Stimulated activated CD8-positive, alpha-beta memory T cell treated with anti-CD3 and anti-CD28 coated beads, Interleukin-7, amount 100 ng/mL, for 4 hours (primary cell): ENCODE measurements around the gene KCNK3.

Experiments used
- DNase-seq, 2 donors: peaks; one replicate each; pipeline ENCODE4 v3.0.0-alpha.2; 2020; ENCODE audit warnings: low read depth in 2 of 2

Gene KCNK3

DNA sequence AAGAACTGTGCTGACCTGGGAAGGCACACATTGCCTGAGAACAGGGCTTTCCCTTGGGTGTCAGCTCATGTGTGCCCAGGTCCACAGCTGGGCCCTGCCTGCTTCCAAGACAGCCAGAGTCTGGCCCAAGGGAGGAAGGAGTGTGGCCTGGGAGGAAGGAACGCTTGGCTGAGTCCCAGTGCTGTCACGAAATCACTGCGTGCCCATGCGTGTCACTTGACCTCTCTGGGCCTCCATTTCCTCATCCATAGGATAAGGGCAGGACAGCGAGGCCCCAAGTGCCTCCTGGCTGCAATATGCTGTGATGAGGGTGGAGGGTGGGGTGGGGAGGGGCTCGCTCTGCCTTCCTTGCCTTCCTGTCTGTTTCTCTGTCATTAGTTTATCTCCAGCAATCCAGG is 642 bp upstream of the KCNK3 start:
- no peak for DNase-seq

DNA sequence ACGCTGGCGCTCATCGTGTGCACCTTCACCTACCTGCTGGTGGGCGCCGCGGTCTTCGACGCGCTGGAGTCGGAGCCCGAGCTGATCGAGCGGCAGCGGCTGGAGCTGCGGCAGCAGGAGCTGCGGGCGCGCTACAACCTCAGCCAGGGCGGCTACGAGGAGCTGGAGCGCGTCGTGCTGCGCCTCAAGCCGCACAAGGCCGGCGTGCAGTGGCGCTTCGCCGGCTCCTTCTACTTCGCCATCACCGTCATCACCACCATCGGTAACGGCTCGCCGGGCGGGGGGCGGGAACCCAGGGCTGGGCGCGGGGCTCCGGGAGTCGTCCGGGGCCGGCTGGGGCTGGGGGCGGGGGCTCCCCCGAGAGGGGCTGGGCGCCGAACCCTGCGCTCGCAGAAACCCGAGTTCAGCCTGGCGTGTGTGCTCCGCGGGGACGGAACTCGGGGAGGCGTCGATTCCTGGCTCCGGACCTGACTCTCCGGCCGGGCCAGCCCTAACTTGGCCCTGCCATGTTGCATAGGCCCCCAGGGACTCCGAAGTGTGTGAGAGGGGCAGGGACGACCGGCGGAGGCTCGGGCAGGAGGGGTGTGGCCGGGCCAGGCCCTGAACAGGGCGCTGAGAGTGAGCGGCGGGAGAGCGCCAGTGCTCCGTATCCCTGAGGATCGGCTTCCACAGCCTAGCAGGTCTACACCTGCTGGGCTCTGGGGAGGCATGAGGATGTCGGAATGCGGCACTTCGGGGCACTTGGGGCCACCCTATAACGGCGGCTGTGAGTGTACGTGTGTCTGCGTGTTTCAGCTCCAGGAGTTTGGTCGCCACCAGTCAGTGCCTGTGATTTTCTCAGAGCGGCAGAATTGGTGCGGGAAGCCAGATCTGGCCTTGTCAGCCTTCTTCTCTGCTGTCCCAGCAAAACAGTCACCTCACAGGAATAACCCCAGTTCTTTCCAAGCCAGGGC is 651 bp downstream of the KCNK3 start:
- no peak for DNase-seq

DNA sequence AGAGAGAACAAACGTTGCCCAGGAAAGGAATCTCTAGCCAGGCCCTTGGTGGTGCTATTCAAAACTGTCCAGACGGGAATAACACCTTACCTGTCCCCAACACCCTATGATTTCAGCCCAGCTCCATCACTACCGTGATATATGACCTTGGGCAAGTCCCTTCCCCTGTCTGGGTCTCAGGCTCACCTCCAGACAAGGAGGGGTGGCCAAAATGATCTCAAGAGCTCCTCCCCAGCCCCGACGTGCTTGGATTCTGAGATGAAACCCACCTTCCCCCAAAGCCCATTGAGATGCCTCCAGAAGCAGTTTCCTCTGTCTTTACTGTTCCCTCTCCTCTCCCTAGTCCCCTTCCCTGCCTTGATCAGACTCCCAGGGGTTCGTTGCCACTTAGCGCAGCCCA is 1.5 kb downstream of the KCNK3 start:
- DNase-seq = no peak

DNA sequence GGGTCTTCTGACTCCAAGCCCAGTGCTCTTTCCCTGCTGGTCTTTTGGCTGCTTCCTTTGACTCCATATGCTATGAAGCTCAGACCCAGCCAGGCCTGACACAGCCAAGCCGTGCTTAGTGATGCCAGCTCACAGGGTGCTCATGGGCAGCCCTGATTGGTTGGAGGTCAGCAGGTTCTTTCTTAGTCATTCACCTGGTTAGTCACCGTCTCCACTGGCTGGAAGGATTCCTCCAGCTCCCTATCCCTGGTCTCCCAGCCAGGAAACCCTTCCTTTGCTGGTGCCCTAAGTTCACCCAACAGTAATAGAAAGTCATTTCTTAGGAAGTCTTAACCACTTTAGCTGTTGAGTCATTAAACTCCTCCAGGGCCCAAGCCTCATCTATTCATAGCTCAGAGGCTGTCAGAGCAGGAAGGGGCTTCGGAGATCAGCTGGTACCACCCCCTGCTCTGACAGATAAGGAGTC is 3.9 kb downstream of the KCNK3 start:
- DNase-seq = no peak

DNA sequence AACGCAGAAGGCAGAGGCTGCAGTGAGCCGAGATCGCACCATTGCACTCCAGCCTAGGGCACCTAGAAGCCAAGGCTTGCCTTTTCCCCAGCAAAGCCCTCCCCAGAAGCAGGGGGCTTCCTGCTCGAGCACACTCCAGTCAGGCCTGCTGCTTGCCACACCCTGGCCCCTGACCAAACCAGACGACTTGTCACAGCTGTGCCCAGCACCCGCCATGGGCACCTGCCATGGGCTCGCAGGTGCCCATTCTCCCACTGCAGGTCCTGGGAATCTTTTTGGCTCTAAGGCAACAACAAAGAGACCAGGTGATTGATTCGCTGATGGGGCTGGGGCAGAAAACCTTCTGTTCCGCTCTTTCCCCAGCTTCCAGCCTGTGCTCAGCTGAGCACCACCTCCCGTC is 4.9 kb downstream of the KCNK3 start:
- DNase-seq = no peak

DNA sequence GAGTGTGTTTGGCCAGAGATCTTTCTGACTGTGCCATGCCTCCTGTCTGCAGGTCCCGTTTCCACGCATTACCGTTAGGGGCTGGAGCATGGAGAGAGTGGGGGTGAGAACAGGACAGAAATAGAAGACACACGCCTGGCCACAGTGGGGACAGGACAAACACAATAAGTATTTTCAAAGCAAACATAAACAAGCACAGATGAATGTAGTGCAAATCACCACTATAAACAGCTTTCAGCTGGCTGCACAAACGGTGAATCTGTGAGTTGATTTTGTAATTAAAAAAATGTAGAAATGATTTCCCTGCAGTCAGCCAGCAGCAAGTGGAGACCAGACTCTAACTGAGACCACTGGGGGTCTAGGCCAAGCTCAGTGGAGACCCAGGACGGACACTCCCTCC is 6.8 kb downstream of the KCNK3 start:
- no peak for DNase-seq

DNA sequence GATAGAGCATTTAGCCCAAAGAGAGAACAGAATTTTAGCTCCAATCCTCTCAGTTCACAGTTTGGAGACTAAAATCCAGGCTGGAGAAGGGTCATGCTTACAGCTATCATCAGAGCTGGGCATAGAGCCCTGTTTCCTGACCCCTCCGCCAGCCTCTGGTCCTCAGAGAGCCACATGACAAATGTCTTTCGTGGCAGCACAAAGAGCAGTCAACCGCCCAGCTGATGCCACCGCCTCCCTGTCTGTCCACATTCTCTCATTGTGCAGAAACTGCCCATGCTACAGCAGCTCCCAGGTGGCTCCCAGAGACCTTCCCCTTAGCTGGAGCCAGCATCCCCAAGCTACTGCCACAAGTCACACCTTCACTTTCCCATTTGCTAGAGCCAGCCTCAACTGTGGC is 7.6 kb downstream of the KCNK3 start:
- no peak for DNase-seq

DNA sequence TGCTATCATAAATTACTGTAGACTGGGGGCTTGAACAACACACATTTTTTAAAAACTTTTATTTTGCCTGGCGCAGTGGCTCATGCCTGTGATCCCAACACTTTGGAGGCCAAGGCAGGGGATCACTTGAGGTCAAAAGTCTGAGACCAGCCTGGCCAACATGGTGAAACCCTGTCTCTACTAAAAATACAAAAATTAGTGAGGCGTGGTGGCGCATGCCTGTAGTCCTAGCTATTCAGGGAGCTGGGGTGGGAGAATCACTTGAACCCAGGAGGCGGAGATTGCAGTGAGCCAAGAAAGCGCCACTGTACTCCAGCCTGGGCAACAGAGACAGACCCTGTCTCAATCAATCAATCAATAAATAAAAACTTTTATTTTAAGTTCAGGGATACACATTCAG is 9.1 kb downstream of the KCNK3 start:
- no peak for DNase-seq

DNA sequence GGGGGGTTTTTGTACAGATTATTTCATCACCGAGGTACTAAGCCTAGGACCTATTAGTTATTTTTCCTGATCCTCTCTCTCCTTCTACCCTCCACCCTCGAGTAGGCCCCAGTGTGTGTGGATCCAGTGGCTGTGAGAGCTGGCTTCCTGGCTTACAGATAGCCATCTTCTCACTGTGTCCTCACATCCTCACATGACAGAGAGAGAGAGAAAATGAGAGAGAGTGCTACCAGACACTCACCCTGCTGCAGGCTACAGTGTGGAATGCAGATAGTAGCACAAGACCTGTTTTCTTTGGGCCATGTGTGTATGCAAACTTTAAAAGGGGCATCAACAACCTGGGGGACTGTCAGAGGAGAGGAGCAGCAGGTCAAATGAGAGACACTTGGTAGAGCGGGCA is 9.5 kb downstream of the KCNK3 start:
- DNase-seq = no peak

DNA sequence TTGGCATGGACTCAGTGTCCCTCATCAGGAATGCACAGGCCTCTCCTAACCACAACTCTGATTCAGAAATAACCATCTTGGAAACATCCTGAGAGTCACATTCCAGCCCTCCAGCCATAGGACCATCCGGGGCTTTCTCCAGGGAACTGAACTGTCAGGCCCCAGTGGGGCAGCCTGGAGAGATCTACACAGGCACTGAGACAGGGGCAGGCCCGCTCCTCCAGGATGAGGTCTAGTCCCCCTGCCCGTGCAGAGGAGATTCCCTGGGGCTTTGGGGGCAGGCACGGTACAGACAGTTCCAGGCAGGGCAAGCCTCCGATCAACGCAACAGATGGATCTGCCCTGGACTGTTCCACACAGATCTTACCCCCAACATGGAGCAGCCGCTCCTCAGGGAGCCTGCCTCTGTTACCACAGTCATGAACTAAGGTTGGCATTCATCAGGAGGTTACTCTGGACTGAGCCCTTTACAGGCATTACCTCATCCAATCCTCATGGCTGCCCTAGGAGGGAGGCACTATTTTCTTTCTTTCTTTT is 12.0 kb downstream of the KCNK3 start:
- no peak for DNase-seq

DNA sequence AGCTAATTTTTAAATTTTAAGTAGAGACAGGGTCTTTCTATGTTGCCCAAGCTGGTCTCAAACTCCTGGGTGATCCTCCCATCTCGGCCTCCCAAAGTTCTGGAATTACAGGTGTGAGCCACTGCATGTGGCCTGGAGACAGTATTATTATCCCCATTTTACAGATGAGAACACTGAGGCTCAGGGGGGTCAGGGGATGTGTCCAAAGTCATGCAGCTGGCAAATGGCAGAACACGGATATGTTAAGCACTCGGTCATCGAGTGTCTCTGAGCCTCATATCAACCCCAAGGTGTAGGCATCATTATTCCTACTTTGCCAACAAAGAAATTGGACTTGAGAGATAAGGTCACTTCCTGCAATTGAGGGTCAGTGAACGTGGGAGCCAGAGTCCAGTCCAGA is 12.6 kb downstream of the KCNK3 start:
- DNase-seq = no peak

DNA sequence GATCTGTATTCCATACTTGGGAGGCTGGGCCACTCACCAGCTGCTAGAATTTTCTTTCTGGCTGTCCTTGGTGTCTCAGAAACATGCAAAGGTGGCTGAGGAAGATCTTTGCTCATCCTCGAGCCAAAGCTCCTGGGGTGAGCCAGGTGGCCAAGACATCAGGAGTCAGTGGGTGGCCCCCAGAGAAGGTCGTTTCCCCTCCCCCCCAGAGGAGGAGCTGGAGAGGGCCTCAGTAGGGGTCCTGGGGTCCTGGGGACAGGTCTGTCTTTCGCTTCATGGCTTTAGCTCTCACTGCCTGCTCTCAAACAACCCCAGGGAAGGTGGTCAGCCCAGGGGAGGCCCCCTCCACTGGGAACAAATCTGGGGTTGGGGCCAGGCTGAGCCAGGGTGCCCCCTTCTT is 13.6 kb downstream of the KCNK3 start:
- no peak for DNase-seq

DNA sequence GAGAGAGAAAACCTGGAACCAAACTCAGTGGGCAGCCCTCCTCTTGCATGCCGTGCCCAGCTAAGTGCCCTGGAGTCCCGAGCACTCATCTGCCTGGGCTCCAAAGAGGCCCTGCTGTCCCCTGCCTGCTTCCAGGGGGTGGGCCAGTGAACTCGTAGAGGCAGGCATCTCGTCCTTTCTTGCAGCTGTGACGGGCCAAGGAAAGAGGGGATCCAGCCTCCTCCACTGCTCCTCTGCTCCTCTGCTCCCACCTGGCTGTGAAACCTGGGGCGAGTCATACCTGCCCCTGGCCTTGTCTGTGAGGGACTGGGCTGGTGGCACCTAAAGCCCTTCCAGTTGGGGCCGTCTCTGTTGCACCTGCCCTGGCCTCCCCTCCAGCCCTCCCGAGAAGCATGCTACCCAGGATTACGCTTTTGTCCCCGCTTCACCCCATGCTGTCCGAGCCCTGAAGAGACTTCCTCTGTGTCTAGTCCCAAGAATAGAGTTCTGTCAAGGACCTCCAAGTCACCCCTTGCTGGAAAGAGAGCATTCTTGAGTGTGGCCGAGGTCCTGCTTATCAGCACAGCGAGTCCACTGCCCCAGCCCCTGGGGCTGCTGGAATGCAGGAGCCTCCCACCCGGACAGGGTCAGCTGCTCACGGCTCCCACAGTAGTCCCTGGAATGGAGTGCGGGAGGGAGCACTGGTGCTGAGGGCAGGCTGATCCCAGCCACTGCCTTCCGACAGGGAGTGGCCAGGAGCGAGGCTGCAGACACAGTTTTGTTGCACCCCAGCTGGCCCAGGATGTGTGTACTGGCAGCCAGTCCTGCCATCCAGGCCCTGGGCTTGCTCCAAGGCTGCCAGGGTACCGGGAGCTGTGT is 14.3 kb downstream of the KCNK3 start:
- no peak for DNase-seq

DNA sequence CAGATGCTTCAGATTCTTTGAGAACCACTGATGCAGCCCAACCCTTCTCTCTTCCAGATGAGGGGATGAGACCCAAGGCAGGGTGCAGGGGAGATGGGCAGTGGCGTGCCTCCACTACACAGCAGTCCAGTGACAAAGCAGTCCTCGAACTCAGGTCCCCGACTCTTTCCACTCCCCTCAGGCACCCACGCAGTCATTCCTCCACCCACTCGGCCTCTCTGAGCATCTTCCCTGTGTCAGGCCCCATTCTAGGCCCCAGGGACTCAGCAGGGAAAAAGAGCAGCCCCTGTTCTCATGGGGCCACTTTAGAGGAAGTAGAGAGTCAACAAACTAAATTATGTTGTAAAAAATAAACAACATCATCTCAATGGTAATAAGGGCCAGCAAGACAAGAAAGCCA is 15.2 kb downstream of the KCNK3 start:
- DNase-seq = no peak

DNA sequence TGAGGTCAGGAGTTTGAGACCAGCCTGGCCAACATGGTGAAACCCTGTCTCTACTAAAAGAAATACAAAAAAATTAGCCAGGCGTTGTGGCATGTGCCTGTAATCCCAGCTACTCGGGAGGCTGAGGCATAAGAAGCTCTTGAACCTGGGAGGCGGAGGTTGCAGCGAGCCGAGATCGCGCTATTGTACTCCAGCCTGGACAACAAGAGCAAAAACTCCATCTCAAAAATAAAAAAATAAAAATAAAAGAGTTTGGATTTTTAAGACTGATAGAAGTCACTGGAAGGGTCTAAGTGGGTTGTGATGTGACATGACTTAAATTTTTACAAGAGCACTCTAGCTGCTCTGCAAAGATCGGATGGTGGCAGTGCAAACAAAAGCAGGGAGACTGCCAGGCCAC is 15.9 kb downstream of the KCNK3 start:
- no peak for DNase-seq

DNA sequence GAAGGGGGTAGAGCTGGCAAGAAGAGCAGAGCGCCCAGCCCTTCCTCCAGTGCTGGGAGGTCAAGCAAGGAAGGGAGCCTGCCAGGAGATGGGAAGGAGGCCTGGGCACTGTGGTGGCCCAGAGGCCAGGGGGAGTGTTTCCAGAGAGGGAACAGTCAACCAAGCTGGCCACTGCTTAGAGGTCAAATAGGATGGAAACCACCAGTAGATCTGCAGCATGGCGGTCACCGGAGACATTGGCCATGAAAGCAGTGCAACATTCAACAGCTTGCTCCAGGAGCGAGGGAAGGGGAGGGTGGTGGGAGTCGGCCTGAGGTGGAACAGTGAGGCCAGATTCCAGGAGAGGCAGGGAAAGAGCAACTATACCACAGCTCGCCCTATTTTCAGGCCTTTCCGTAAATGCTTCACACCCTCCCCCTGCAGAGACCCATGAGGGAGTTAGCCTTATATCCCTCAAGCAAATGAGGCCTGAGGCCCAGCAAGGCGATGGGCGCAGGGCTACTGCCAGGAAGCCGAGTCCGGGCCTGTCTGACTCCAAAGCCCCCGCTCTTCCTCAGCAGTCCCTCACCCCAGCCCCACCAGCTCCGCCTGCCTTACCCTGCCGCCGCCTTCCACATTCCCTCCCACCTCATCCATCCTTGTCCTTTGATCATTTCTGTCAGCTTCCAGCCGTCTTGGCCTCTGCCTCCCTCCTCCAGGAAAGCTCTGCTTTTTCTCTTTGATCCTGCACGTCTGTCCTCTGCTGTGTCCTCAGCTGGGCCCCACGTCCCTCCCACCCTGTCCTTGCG is 17.0 kb downstream of the KCNK3 start:
- no peak for DNase-seq

DNA sequence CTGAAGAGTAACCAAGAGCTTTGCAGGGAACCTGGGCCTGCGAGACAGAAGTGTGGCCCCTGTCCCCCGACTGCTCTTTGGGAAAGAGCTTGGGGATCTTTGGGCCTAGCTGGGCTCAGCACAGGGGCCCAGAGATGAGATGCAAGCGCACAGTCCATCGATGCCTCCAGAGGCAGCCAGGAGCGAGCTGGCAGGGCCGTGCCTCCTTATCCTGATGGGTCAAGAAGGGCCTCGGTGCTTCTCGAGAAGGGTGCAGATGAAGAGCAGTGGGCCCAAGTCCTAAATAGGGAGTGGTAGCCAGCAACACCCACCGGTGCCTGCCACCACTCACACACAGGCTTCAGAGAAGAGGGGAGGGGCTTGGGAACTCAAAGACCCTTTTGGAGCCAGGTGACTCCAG is 17.6 kb downstream of the KCNK3 start:
- no peak for DNase-seq

DNA sequence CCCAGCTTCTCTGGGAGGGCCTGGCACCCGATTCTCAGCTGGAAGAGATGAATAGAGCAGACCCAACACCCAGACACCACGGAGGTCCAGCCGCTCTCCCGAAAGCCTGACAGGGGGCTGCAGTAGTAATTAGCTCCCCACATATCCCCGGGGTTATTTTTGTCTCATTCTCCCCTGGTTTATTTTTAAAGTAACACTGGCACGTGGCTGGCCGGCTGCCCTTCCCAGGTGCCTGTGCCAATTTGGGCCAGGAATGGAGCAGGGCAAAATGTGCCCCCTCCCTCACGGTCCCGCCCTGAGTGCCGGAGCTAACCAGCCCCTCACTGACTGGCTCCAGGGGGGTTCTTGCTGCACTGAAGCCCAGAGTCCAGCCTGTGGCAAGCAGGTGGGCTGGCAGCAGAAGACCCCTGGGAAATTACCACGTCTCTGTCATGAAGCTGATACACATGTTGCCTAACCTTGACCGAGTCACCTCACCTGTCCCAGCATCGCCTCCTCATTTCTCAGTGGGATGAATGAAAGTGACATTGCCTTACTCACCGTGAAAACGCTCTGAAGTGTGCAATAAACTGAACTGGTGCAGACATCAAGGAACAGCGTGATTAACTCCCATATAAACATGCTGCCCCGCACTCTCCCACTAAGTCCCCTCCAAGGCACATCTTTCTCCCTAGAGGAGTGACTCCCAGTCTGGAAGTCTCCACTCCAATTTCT is 18.4 kb downstream of the KCNK3 start:
- DNase-seq = no peak

DNA sequence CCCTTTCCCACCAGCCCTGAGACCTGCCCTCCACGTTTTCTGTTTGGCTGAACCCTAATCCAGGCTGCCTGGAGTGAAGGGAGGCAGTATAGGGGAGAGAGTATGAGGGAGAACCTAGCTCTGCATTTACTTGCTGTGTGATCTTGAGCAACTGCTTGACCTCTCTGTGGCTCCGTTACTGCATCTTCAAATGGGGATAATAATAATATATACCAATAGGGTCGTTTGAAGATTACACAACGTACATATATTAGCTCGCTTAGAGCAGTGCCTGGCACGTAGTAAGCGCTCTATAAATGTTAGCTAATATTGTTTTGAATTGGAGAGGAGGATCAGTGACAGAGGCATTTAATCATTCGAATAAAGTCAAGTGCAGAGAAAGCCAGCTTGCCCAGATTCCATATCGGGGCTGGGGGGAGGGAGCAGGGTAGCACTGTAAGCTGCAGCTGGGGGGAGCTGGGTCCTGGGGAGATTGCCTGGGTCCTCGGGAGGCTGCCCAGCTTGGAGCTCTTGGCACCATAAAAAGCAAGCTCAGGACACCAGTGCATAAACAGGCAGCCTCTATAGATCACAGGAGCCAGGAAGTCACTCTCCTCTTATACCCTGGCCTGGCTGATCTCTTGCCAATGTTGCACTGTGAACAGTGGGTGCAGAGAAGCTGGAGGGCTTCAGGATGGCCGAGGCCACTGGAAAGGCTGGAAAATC is 19.1 kb downstream of the KCNK3 start:
- no peak for DNase-seq
